Measurements from ENCODE around the gene CTU2. TPM values are rescaled to one million over a fixed set of nuclear protein-coding genes. Genes with fewer than 3 reads are reported as not detected.

The CTU2 gene
- total RNA-seq, 3 donors from 2014 or later (not counting 1 experiment from before 2014, with no cell fraction given), result 36.6 to 43.3 (median 39.9) TPM

DNA sequence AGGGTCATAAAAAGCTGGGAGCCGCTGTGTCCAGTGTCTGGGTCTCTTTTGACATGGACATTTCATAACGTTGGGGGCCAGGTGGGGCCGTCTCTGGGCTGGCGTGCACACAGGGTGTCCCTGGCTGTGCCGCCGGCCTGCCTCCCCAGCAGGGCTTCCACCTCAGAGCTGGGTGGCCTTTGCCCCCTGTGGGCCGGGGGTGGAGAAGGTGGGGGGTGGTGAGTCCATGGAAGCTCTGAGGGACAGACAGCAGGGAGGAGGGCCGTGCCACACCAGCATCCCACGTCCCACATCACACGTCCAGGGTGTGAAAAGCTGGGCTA, 19.1 kb upstream of the CTU2 start:
- peak overlapping the region; percentile 21 for H3K4me3 Mint-ChIP-seq
- peaks cover 55% of the 10 kb centered on the region for H3K4me1 ChIP-seq (ENCODE audit: control insufficient read depth, insufficient read depth, low read length)
- no peak overlapping the region for H3K27ac ChIP-seq (ENCODE audit: low read length)
- TF ChIP-seq, protein P1, sequence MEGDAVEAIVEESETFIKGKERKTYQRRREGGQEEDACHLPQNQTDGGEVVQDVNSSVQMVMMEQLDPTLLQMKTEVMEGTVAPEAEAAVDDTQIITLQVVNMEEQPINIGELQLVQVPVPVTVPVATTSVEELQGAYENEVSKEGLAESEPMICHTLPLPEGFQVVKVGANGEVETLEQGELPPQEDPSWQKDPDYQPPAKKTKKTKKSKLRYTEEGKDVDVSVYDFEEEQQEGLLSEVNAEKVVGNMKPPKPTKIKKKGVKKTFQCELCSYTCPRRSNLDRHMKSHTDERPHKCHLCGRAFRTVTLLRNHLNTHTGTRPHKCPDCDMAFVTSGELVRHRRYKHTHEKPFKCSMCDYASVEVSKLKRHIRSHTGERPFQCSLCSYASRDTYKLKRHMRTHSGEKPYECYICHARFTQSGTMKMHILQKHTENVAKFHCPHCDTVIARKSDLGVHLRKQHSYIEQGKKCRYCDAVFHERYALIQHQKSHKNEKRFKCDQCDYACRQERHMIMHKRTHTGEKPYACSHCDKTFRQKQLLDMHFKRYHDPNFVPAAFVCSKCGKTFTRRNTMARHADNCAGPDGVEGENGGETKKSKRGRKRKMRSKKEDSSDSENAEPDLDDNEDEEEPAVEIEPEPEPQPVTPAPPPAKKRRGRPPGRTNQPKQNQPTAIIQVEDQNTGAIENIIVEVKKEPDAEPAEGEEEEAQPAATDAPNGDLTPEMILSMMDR (IDR thresholded peaks at IDR 0.05), result no peak
- H3K36me3 ChIP-seq (ENCODE audit: control insufficient read depth, insufficient read depth, low read length), result no peaks in the 10 kb centered on the region
- no peaks in the 10 kb centered on the region for H3K27me3 ChIP-seq (ENCODE audit: control insufficient read depth, insufficient read depth, low read length)
- ATAC-seq (no peak), DNase-seq (no peak)
- H3K27ac Mint-ChIP-seq, result no peak overlapping the region
- peaks cover 13 to 45% of the 10 kb centered on the region in 2 donors for H3K4me1 Mint-ChIP-seq
- no peaks in the 10 kb centered on the region for H3K9me3 ChIP-seq (ENCODE audit: control insufficient read depth, insufficient read depth, low read length)
- no peak overlapping the region for H3K4me3 ChIP-seq (ENCODE audit: low read length)
- WGBS (ENCODE audit: insufficient coverage), result 79% methylated on average over 10 of the region's 10 CpGs
- H3K9me3 Mint-ChIP-seq, result no peaks in the 10 kb centered on the region
- H3K27me3 Mint-ChIP-seq (ENCODE audit: low read depth in 2 of 2), result no peaks in the 10 kb centered on the region
- intact Hi-C loops (cut with micrococcal nuclease), result loop anchor here (2.0 to 5.0 kb wide), 2 partner anchors 14 to 50 kb away; partner anchors contain the start of gene IL17C
- H3K36me3 Mint-ChIP-seq, result no peaks in the 10 kb centered on the region

DNA sequence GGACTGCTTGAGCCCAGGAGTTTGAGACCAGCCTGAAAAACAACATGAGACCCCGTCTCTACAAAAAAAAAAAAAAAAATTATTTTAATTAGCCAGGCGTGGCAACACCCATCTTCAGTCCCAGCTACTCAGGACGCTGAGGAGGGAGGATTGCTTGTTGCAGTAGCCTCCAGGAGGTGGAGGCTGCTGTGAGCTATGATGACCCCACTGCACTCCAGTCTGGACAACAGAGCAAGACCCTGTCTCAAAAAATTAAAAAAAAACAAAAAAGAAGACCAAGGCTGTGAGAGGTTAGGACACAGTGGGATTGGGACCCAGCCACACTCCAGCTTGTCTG, 18.7 kb upstream of the CTU2 start:
- Mint-ChIP-seq H3K36me3 (no peaks in the 10 kb centered on the region), H3K27ac (no peak overlapping the region), H3K9me3 (no peaks in the 10 kb centered on the region), H3K27me3 (ENCODE audit: low read depth in 2 of 2) (no peaks in the 10 kb centered on the region), H3K4me3 (no peak overlapping the region), H3K4me1 (peaks cover 11 to 44% of the 10 kb centered on the region in 2 donors)
- ATAC-seq, result no peak
- TF ChIP-seq, protein P1 (IDR thresholded peaks at IDR 0.05), result no peak
- intact Hi-C loops (cut with micrococcal nuclease), result loop anchor here (2.0 to 5.0 kb wide), 2 partner anchors 13 to 50 kb away; partner anchors contain the start of gene IL17C
- H3K4me3 ChIP-seq (ENCODE audit: low read length), result no peak overlapping the region
- no peak for DNase-seq
- no peaks in the 10 kb centered on the region for H3K36me3 ChIP-seq (ENCODE audit: control insufficient read depth, insufficient read depth, low read length)
- no peak overlapping the region for H3K27ac ChIP-seq (ENCODE audit: low read length)
- no CpG with 5 or more reads among the region's 3 CpGs for WGBS (ENCODE audit: insufficient coverage)
- no peaks in the 10 kb centered on the region for H3K27me3 ChIP-seq (ENCODE audit: control insufficient read depth, insufficient read depth, low read length)
- H3K4me1 ChIP-seq (ENCODE audit: control insufficient read depth, insufficient read depth, low read length), result peaks cover 57% of the 10 kb centered on the region
- no peaks in the 10 kb centered on the region for H3K9me3 ChIP-seq (ENCODE audit: control insufficient read depth, insufficient read depth, low read length)

DNA sequence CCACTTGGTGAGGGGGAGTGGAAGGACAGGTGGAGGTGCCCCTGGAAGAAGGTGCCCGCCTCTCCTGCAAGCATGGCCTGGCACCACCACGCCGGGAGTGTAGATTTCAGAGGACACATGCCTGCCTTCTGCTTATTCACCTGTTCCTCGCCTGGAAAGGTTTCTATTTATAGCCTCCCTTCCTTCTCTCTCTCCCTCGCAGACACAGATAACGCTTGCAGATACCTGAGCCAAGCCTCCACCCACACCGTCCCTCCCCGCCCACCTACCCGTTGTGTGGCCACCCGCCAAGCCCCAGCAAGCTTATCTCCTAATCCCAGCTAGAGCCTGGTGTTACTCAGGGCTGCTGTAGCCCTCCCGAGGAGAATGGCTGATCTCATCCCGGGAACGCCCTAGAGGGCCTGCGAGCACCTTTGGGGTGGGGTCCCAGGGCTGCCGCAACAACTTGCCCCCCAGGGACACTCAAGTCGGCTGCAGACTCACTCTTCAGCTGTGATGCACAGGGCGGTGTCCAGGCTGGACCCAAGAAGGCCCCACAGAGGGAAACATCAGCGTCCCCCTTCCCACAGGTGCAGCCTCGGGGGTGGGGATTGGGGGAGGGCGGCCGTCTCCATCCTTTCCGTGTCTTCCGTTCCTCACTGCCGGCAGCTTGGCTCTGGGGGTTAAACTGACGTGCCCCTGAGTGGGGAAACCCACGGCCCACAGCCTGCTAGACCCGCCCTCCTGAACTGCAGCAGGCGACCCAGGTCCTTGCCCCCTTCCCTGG, 18.1 kb upstream of the CTU2 start:
- TF ChIP-seq, protein P1 (IDR thresholded peaks at IDR 0.05), result no peak
- ATAC-seq (no peak), DNase-seq (no peak)
- peaks cover 14 to 48% of the 10 kb centered on the region in 2 donors for H3K4me1 Mint-ChIP-seq
- H3K27ac Mint-ChIP-seq, result no peak overlapping the region
- Histone ChIP-seq H3K36me3 (ENCODE audit: control insufficient read depth, insufficient read depth, low read length) (no peaks in the 10 kb centered on the region), H3K4me1 (ENCODE audit: control insufficient read depth, insufficient read depth, low read length) (peaks cover 63% of the 10 kb centered on the region), H3K27ac (ENCODE audit: low read length) (no peak overlapping the region), H3K9me3 (ENCODE audit: control insufficient read depth, insufficient read depth, low read length) (no peaks in the 10 kb centered on the region), H3K27me3 (ENCODE audit: control insufficient read depth, insufficient read depth, low read length) (no peaks in the 10 kb centered on the region), H3K4me3 (ENCODE audit: low read length) (no peak overlapping the region)
- H3K9me3 Mint-ChIP-seq, result no peaks in the 10 kb centered on the region
- 65% methylated on average over 28 of the region's 28 CpGs for WGBS (ENCODE audit: insufficient coverage)
- no peaks in the 10 kb centered on the region for H3K27me3 Mint-ChIP-seq (ENCODE audit: low read depth in 2 of 2)
- H3K36me3 Mint-ChIP-seq, result no peaks in the 10 kb centered on the region
- intact Hi-C loops (cut with micrococcal nuclease), result loop anchor here (5.0 kb wide), 1 partner anchor 51 kb away; the partner anchor contains the start of gene IL17C
- H3K4me3 Mint-ChIP-seq, result peak overlapping the region; percentile 49
